ENCODE measurements around the gene PLBD2. TPM values are rescaled to one million over a fixed set of nuclear protein-coding genes. Genes with fewer than 3 reads are reported as not detected.

Gene PLBD2
- total RNA-seq: 10 to 100 TPM; 44.0 to 60.6 TPM

GRCh38 chr12:113358381-113359132 lies at the start of gene PLBD2:
TSS of gene PLBD2 (plus strand) at chr12:113358587. CDS start at chr12:113358601, 14 bp downstream.

GRCh38 chr12:113334786-113335539 lies 23.4 kb upstream of the PLBD2 start, which contains the start of gene SLC8B1:
TSS of gene SLC8B1 (minus strand) at chr12:113335109. CDS start at chr12:113332878, 2,231 bp downstream.

GRCh38 chr12:113403435-113404415 lies 45.3 kb downstream of the PLBD2 start, which contains the start of gene SDS:
TSS of gene SDS (minus strand) at chr12:113403887. CDS start at chr12:113399708, 4,179 bp downstream.

GRCh38 chr12:113422030-113422885 lies 63.9 kb downstream of the PLBD2 start, which contains the start of gene SDSL:
TSS of gene SDSL (plus strand) at chr12:113422380. CDS start at chr12:113427983, 5,603 bp downstream.

Other genes with a start within 250 kb of the PLBD2 start
- gene RASAL1, start 222.8 kb upstream of the PLBD2 start, total RNA-seq: under 1 TPM in 1 of 2 donors, not detected in 1; under 0.01 TPM
- gene CFAP73, start 208.9 kb upstream of the PLBD2 start, total RNA-seq: not detected
- 10 to 100 TPM; 33.4 to 48.0 TPM for gene DDX54, start 173.1 kb upstream of the PLBD2 start, total RNA-seq
- gene RITA1, start 172.9 kb upstream of the PLBD2 start, total RNA-seq: 10 to 100 TPM; 22.0 to 30.0 TPM
- gene TPCN1, start 137.1 kb upstream of the PLBD2 start, total RNA-seq: 10 to 100 TPM; 11.4 to 16.0 TPM
- gene SLC8B1, start 23.5 kb upstream of the PLBD2 start, total RNA-seq: 10 to 100 TPM; 10.7 to 12.0 TPM
- not detected for gene SDS, start 45.3 kb downstream of the PLBD2 start, total RNA-seq
- 10 to 100 TPM in 1 of 2 donors, 1 to 10 TPM in 1; 5.0 to 10.7 TPM for gene SDSL, start 63.8 kb downstream of the PLBD2 start, total RNA-seq
- not detected for gene LHX5, start 113.3 kb downstream of the PLBD2 start, total RNA-seq